ENCODE data around the gene SYTL5.

SYTL5 gene

GRCh38 chrX:38036466-38036865 lies 30.1 kb downstream of the SYTL5 start:
- DNase-seq: no peak

GRCh38 chrX:38038501-38038900 lies 32.1 kb downstream of the SYTL5 start:
- no peak for DNase-seq

GRCh38 chrX:38041237-38041636 lies 34.9 kb downstream of the SYTL5 start:
- DNase-seq: no peak

GRCh38 chrX:38044701-38045100 lies 38.3 kb downstream of the SYTL5 start:
- no peak for DNase-seq

- no peak for DNase-seq
Measured at GRCh38 chrX:38045538-38046096, 39.3 kb downstream of the SYTL5 start.

GRCh38 chrX:38048886-38049285 lies 42.5 kb downstream of the SYTL5 start:
- DNase-seq: no peak

GRCh38 chrX:38050806-38051205 lies 44.5 kb downstream of the SYTL5 start:
- DNase-seq: no peak

- no peak for DNase-seq
Measured at GRCh38 chrX:38052096-38052495, 45.7 kb downstream of the SYTL5 start.

- no peak for DNase-seq
Measured at GRCh38 chrX:38055170-38055847, 49.0 kb downstream of the SYTL5 start.

GRCh38 chrX:38060331-38060878 lies 54.1 kb downstream of the SYTL5 start:
- no peak for DNase-seq

- DNase-seq: no peak
Measured at GRCh38 chrX:38061335-38061734, 55.0 kb downstream of the SYTL5 start.

GRCh38 chrX:38066934-38067333 lies 60.6 kb downstream of the SYTL5 start:
- DNase-seq: no peak

- DNase-seq: no peak
Measured at GRCh38 chrX:38069273-38069672, 62.9 kb downstream of the SYTL5 start.

- no peak for DNase-seq
Measured at GRCh38 chrX:38069991-38070390, 63.6 kb downstream of the SYTL5 start.

- DNase-seq: no peak
Measured at GRCh38 chrX:38079463-38079862, 73.1 kb downstream of the SYTL5 start.

- DNase-seq: peak in 1 of 2 experiments; percentile 2
Measured at GRCh38 chrX:38080808-38081207, 74.5 kb downstream of the SYTL5 start.

GRCh38 chrX:38081909-38082308 lies 75.6 kb downstream of the SYTL5 start:
- DNase-seq: no peak

GRCh38 chrX:38082309-38082708 lies 76.0 kb downstream of the SYTL5 start:
- DNase-seq: no peak

GRCh38 chrX:38085813-38086212 lies 79.5 kb downstream of the SYTL5 start:
- DNase-seq: no peak

GRCh38 chrX:38086451-38087215 lies 80.3 kb downstream of the SYTL5 start:
- DNase-seq: no peak

- DNase-seq: no peak
Measured at GRCh38 chrX:38087594-38087993, 81.2 kb downstream of the SYTL5 start.

- no peak for DNase-seq
Measured at GRCh38 chrX:38089173-38089982, 83.0 kb downstream of the SYTL5 start.

- DNase-seq: no peak
Measured at GRCh38 chrX:38095971-38096529, 89.7 kb downstream of the SYTL5 start.
